CD4-positive, alpha-beta T cell treated with Interleukin-15 for 4 hours (primary cell): Measurements from ENCODE around the gene SAMD3.
"Not testable (repeated sequence)": the region's sequence is repeated elsewhere in the genome, so short reads cannot be mapped to it uniquely, and the experiment has no call there.

Experiments used
- DNase-seq: peaks from one replicate; pipeline ENCODE4 v3.0.0-alpha.2; 2020; ENCODE audit warnings: low spot score

SAMD3 gene

DNA sequence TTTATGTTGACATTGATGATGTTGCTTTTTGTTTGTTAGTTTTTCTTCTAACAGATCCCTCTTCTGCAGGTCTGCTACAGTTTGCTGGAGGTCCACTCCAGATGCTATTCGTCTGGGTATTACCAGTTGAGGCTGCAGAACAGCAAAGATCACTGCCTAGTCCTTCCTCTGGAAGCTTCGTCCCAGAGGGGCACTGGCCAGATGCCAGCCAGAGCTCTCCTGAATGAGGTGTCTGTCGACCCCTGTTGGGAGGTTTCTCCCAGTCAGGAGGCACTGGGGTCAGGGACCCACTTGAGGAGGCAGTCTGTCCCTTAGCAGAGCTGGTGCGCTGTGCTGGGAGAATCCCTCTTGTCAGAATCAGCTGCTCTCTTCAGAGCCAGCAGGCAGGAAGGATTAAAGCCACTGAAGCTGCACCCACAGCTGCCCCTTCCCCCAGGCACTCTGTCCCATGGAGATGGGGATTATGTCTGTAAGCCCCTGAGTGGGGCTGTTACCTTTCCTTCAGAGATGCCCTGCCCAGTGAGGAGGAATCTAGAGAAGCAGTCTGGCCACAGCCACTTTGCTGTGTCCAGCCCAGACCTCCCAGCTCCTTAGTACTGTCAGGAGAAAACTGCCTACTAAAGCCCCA, 49.3 kb downstream of the SAMD3 start:
- not testable (repeated sequence) for DNase-seq

DNA sequence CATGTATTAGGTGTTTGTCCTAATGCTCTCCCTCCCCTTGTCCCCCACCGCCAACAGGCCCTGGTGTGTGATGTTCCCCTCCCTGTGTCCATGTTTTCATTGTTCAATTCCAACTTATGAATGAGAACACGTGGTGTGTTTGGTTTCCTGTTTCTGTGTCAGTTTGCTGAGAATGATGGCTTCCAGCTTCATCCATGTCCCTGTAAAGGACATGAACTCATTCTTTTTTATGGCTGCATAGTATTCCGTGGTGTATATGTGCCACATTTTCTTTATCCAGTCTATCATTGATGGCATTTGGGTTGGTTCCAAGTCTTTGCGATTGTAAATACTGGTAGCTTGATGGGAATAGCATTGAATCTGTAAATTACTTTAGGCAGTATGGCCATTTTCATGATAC, 52.6 kb downstream of the SAMD3 start:
- DNase-seq: not testable (repeated sequence)

DNA sequence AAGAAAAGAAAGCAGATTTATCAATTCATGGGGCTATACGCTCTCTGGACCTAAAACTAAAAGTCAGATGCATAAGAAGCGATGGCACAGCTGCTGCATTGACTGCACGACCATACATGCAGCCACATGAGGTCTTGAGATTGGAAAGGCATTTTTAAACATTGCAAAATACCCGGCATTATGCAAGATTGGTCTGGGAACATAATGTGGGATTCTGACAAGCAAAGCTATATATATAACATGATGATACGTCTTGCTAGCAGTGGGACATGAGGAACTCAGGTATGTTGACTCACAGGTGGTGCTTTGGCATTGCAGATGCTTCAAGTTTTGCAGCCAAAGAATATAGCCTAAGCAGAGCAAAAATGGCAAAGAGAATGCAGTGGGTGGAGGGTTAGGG, 55.1 kb downstream of the SAMD3 start:
- no peak for DNase-seq

DNA sequence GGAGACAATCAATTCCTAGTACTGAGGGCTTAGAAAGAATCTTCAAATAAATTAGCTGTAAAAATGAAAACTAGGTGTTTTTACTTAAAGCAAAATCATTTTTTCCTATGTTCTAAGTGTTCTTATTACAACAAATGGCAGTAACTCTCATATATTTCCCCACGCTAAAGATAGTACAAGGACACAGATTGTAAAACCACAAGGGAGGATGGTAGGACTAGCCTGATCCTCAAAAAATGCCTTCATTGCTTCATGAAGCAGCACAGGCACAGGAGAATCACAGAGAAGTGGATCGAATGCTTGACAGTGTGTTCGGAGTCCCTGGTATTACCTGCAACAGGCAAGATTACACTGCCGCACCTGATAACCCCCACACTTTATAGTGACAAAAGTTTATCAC, 58.5 kb downstream of the SAMD3 start:
- DNase-seq: no peak

DNA sequence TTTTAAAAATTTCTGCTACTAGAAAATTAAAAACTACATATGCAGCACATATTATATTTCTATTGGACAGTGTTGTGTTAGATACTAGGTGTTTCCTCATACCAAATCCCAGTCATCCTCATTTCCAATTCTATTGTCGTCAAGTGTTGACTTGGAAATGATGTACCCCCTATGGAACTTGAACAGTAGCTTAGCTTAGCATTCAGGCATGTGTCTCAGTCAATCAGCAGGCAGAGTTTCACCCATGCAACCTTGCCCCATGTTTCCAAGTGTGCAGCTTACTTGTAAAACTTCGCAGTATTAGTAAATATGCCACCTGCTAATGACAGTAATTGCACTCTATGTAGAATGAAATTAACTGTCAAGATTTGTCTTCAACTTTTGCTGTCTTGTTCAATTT, 59.5 kb downstream of the SAMD3 start:
- no peak for DNase-seq

DNA sequence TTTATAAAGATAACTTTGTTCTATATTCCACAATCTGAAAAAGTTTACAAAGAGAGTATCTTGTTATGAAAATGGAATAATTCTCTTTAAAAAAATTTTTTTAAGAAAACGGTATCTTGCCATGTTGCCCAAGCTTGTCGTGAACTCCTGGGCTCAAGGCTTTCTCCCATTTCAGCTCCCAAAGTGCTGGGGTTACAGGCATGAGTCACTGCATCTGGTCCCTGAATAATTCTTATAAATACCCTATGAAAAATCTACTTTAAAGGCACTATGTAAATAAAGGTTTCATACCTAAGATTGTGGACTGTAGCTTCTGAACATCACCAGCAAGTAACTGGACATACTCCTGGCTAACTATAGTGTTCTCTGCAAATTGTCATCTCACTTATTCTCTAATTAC, 60.3 kb downstream of the SAMD3 start:
- DNase-seq: no peak

DNA sequence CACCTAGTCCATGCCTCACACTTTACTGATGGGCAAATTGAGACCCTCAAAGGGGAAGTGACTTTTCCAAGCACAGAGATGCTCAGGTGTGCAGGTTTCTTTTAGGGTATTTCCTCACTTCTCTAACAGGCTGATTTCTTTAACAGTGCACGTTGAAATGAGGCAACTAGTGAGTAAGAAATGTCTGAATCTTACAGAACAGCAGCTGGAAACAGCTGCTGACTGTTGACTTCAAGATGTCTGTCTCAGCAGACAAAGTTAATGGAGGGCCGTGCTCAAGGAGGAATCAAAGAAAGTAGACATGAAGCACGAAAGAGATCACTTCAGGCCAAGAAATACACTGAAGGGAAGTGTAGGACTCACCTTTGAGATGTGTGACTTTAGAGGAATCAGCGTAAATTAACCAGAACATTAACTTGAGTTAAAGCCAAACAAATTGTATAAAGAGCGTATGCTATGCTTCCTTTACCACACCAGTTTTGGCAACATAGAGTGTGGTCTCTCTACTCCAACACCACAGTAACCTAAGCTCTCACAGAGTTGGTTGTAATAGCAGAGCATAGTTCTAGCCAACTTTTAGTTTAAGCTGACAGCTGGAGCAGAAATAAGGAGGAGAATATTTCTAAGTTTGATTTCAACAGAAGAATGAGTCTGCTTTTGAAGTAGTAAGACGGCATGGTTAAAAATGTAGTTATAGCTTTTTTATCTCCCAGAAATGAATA, 60.9 kb downstream of the SAMD3 start:
- no peak for DNase-seq

DNA sequence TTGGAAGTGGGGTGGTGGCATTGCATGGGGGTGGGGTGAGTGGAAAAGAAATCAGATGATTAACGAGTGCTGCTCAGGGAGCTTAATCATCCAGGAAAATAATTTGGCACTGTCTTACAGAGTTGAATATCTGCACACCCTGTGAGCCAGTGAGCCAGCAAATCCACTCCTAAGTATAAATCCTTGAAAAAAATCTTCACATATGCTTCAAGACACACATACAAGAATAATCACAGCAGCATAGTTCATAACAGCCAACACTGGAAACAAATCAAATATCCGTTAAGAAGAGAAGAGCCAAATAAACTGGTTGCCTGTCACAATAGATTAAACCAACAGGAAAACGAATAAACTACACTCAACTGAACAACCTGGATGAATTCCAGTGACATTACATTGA, 62.8 kb downstream of the SAMD3 start:
- no peak for DNase-seq

DNA sequence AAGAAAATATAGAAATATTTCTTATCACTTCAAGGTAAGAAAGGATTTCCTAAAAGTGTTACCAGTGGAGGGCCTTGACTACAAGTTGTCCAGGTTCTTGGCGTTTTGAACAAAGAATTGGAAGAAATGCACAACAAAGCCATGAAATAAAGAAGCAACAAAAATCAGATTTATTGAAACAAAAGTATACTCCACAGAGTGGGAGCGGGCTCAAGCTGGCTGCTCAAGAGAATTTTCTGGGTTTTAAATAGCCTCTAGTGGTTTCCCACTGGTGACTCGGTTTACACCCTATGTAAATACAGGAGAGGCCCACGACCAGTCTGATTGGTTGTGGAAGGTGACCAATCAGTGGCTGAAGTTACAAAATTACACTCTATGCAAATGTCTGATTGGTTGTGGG, 64.2 kb downstream of the SAMD3 start:
- DNase-seq: no peak

DNA sequence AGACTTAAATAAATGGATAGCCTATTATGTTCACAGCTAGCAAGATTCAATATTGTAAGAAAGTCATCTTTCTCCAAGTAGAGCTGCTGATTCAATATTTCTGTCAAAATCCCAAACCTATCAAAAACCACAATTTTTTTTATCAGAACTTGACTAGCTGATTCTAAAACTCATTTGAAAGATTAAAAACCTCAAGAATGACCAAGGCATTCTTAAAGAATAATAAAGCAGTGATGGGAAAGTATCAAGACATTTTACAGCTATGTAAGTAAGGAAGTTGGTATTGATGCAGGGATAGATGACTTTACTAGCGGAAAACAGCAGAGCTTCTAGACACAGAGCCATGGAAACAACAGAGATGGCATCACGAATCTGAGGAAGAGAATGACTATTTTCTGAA, 64.7 kb downstream of the SAMD3 start:
- DNase-seq: no peak

DNA sequence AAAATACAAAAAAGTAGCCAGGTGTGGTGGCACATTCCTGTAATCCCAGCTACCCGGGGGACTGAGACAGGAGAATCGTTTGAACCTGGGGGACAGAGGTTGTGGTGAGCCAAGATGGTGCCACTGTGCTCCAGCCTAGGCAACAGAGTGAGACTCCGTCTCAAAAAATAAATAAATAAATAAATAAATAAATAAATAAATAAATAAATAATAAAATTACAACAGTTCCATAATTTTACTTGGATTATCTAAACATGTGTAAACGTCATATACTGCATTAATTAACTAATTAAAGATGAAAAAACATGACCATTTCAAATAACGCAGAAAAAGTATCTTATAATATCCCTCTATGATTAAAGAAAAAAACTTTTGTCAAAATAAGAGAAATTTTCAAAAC, 65.8 kb downstream of the SAMD3 start:
- DNase-seq: no peak

DNA sequence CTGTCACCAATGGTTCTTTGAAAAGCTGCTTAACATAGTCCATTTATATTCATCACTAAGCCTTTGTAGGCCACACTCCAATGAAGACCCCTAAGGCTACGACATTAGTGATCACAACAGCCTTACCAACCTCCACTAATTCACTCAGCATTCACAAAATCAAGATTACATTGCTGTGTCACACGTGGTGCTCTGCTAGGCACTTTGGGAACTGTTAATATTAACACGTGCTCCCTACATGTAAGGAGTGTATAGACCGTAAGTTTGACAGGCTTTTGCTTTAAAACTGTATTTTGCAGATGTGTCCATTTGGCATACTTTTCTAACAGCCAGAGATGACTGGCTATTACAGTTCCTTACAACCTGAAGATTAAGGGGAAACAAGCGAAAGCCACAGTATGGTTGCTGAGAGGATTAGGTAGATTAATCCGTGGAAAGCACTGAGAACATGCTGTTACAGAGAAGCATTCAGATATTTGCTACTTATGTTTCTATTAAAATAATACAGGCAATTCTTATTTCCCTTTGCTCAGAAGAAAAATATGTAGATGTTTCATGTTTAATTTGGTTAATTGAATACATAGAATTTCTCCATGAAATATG, 69.7 kb downstream of the SAMD3 start:
- DNase-seq: no peak

DNA sequence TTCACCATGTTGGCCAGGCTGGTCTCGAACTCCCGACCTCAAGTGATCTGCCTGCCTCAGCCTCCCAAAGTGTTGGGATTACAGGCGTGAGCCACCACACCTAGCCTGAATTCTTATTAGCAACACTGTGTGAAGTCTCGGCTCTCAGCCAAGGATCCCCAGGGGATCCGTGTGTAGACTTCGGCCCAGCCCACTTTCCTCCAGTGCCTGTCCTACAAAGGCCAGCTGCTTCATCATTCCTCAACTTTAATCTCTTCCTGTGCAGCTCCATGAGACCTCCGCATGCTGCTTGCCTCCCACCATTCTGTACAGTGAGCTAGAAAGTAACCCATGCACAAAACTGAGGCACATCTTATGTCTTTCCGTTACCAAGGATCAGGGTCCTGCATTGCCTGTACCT, 71.8 kb downstream of the SAMD3 start:
- no peak for DNase-seq

DNA sequence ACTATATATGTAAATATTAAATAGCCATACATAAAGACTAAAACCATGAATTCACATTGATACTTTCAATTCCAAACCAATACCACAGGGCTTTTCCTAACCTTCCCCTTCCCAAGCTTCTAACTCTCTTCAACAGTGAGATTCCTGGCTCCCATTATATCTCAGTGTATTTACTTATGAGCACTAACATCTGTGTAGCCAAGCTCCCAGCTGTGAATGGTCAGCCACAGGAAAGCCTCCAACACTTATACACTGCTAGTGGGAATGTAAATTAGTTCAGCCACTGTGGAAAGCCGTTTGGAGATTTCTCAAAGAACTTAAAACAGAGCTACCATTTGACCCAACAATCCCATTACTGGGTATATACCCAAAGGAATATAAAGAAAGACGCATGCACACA, 73.7 kb downstream of the SAMD3 start:
- not testable (repeated sequence) for DNase-seq

DNA sequence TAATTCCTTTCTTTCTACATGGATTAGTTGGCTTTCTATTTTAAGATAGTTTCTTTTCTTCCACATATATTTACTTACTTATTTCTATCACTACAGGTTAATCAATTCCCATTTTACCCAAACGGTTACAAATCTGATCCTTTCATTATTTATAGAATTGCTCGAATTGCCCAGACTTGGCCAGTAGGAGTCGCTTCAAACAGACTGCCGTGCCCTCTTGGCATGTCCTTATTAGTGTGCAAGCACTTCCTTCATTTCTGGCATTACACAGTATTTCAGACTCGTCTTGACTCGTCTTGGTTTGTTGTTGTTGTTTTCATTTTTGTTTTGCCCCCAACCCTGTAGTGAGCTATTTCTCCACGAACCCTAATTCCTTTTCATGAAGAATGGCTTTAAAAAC, 74.6 kb downstream of the SAMD3 start:
- DNase-seq: peak; percentile 33

DNA sequence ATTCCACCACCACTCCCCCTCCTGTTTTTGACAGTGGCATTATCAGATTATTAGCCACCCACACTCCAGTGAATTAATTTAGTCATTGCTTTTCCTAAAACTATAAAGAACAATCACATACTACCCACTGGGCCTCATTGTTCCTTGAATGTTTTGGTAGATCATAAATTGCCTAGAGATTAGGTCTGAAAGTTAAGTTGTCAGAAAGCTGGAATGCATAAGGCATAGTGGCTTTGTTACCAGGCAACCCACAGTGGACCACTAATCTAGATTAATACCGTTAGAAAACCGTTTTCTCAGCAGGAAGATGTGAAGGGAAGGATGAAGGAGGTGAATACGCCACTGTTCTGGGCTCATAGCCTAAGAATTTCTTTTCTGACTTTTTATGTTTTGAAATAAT, 75.6 kb downstream of the SAMD3 start:
- DNase-seq: no peak

DNA sequence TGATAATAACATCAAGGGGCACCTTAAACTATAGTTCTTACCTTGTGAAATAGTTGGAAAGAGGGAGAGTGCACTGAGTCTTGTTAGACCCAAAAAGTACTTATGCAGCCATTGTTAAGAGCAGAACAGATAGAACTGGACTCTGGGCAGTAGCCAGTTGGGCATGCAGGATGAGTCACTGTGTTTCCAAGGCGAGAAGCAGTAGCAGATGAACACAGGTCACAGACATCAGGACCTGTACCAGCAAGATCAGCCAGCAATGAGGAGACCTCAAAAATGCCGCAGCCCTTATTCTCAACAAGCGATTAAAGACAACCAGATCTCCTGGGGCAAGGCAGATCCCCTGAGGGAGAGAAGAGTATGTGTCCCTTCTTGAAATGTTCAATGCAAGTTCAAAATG, 79.0 kb downstream of the SAMD3 start:
- no peak for DNase-seq

DNA sequence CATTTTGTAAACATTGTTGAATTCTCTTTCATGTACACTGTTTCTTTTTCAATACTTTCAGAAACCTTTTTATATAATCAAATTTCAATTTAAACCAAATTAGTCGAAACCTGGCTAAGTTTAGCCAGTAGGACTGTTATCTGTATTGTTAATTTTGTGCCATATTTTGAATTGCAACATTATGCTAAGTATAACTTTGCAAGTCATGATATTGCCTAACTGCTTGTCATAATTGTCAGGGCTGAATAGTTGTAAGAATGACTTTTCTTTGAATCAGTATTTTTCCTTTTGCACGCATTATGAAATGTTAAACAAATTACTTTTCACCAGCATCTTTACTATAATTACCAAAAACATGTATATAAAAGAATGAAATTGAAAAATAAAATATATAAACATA, 82.7 kb downstream of the SAMD3 start:
- no peak for DNase-seq

DNA sequence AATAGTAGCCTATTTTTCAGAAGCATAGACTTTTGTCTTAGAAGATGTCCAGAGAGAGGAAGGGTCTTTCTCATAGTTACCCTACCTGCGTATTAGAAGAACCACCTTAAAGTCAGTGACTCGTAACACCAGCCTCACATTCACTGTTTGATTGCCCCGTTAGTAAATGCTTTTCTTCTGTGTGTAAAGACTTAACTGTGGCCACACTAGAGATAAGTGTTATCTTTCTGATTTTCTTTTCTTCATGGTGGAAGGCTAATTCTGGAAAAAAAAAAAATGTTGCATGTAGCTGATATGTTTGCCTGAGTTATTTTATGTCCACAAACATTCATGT, 83.9 kb downstream of the SAMD3 start:
- DNase-seq: no peak

DNA sequence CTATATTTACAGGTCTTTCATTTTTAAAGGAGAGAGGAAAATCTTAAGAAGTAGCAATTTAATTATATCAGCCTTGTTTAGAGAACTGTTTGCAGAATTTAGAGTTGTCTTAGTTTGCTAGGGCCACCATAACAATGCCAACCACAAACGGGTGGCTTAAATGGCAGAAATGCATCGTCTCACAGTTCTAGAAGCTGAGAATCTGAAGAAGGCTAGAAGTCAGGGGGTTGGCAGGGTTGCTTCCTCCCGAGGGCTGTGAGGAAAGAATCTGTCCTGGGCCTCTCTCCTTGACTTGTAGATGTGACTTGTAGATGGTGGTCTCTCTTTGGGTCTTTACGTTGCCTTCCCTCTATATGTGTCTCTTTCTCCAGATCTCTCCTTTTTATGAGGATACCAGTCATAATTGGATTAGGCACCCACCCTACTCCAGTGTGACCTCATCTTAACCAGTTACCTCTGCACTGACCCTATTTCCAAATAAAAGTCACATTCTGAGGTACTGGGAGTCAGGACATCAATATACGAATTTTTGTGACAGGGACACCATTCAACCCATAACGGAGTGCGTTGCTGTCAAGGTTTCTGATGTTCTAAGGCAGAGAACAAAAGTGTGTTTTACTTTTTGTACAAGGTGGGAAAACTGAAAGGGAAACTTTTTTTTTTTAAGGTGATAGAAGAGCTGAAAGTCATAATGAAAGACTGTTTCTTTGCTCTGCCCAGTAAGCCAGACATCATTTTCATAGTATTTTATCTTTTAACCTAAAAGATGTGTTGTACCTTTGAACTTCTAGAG, 84.4 kb downstream of the SAMD3 start:
- peak; percentile 21 for DNase-seq

DNA sequence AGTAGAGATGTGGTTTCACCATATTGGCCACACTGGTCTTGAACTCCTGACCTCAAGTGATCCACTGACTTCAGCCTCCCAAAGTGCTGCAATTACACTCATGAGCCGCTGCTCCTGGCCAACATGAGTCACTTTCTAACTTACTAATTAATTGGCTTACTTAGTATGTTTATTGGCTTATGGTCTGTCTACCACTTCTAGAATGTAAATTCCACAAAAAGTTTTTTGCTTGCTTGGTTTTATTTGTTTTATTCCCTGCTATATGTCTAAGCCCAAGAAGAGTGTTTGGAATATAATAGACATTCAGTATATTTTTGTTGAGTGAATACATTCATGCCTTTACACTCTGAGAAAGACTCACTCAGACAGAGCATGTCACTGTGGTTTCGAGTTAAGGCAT, 86.0 kb downstream of the SAMD3 start:
- no peak for DNase-seq

DNA sequence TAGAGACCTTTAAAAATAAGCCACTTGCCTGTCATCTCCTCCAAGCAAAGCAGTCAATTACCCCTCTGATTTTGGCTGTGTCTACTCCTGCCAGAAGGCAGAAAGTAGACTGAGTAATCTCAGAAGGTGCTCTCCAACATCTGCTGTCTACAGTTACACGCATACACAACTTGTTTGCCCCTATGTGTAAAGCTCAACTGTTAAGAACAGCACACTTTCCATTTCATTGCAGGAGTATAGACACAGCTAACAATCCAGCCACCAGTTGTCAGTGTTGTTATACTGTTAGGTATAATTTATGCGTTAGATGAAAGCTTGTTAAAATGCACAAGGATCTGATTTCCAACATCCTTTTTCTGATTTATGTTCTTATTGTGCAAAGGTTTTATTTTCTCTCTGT, 88.2 kb downstream of the SAMD3 start:
- DNase-seq: peak; percentile 32

DNA sequence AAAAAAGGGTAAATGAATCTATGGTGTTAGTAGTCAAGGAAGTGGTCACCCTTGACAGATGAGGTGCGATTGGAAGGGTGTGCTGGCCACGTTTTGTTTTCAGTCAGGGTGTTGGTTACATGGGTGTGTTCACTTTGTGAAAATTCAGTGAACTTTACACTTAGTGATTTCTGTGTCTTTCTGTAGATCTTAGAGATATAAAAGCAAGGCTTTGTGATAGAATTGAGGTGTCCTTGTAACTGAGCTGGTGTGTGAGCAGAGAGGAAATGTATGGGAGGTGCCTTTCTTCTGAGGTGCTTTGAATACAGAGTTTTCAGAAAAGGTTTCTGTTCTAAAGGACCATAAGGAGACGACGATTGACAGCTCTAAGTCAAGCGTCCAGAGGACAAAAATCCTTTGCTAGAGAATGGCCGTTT, 90.5 kb downstream of the SAMD3 start:
- peak; percentile 84 for DNase-seq
